BLaER1 treated with 17β-estradiol and CSF1 and Interleukin-3, amounts not matched to agents 10 nM and 100 nM (cell line): Measurements from ENCODE around the gene RIC8B.

Experiments
- H3K27ac ChIP-seq, 11 experiments: shearing (Covaris generic); formaldehyde crosslinking; 2 replicates each; pipeline ENCODE4 v1.8.1; 2022
- H3K27me3 ChIP-seq, 11 experiments: shearing (Covaris generic); formaldehyde crosslinking; 2 replicates each; pipeline ENCODE4 v1.8.1; 2022
- H3K36me3 ChIP-seq, 11 experiments: shearing (Covaris generic); formaldehyde crosslinking; 2 replicates each; pipeline ENCODE4 v1.8.1; 2022
- H3K4me1 ChIP-seq, 10 experiments: shearing (Covaris generic); formaldehyde crosslinking; 2 replicates each; pipeline ENCODE4 v1.8.1; 2022
- H3K4me2 ChIP-seq, 11 experiments: shearing (Covaris generic); formaldehyde crosslinking; 2 replicates each; pipeline ENCODE4 v1.8.1; 2022
- H3K4me3 ChIP-seq, 10 experiments: shearing (Covaris generic); formaldehyde crosslinking; 2 replicates each; pipeline ENCODE4 v1.8.1; 2022
- H3K9ac ChIP-seq, 11 experiments: shearing (Covaris generic); formaldehyde crosslinking; 2 replicates each; pipeline ENCODE4 v1.8.1; 2022
- H3K9me3 ChIP-seq, 11 experiments: shearing (Covaris generic); formaldehyde crosslinking; replicated peaks in 1 of 11; 2 replicates each; pipeline ENCODE4 v1.8.1; 2022
- H4K20me1 ChIP-seq, 11 experiments: shearing (Covaris generic); formaldehyde crosslinking; 2 replicates each; pipeline ENCODE4 v1.8.1; 2022
- Cebpa-rat ChIP-seq, 11 experiments: shearing (Covaris generic); IDR thresholded peaks; 2 replicates each; pipeline ENCODE4 v1.8.1; 2022

The RIC8B gene

GRCh38 chr12:106894774-106895173 is 120.3 kb downstream of the RIC8B start:
- peaks cover 0 to 8% (median 5%) of the 10 kb centered on the region in 11 experiments; a peak in 3 of 22 replicates for H3K36me3 ChIP-seq
- peaks cover 0 to 29% (median 0%) of the 10 kb centered on the region in 11 experiments; a peak in 3 of 22 replicates for H4K20me1 ChIP-seq
- TF ChIP-seq Cebpa-rat (IDR thresholded peaks at IDR 0.05) = no peak
- no peak overlapping the region for H3K27ac ChIP-seq
- H3K4me2 ChIP-seq = no peak overlapping the region
- peaks cover 0 to 6% (median 0%) of the 10 kb centered on the region in 11 experiments; a peak in 2 of 22 replicates for H3K9me3 ChIP-seq
- no peaks in the 10 kb centered on the region for H3K4me1 ChIP-seq
- no peak overlapping the region for H3K9ac ChIP-seq
- H3K27me3 ChIP-seq = peaks cover 0 to 95% (median 0%) of the 10 kb centered on the region in 11 experiments; a peak in 9 of 22 replicates
- H3K4me3 ChIP-seq = no peak overlapping the region

- H3K36me3 ChIP-seq = no peaks in the 10 kb centered on the region
- H3K27me3 ChIP-seq = peaks cover 0 to 95% (median 0%) of the 10 kb centered on the region in 11 experiments; a peak in 9 of 22 replicates
- H3K4me2 ChIP-seq = no peak overlapping the region
- no peak for TF ChIP-seq Cebpa-rat (IDR thresholded peaks at IDR 0.05)
- H3K9me3 ChIP-seq = peaks cover 0 to 6% (median 0%) of the 10 kb centered on the region in 11 experiments; a peak in 2 of 22 replicates
- H3K4me3 ChIP-seq = no peak overlapping the region
- H3K4me1 ChIP-seq = no peaks in the 10 kb centered on the region
- H4K20me1 ChIP-seq = peaks cover 0 to 38% (median 0%) of the 10 kb centered on the region in 11 experiments; a peak in 3 of 22 replicates
- H3K9ac ChIP-seq = no peak overlapping the region
- no peak overlapping the region for H3K27ac ChIP-seq
Measured at GRCh38 chr12:106896603-106897002, 122.1 kb downstream of the RIC8B start.

GRCh38 chr12:106897082-106897481 is 122.6 kb downstream of the RIC8B start:
- Histone ChIP-seq H3K4me2 (no peak overlapping the region), H3K9ac (no peak overlapping the region), H4K20me1 (peaks cover 0 to 41% (median 0%) of the 10 kb centered on the region in 11 experiments; a peak in 3 of 22 replicates), H3K9me3 (peaks cover 0 to 6% (median 0%) of the 10 kb centered on the region in 11 experiments; a peak in 2 of 22 replicates), H3K27me3 (peaks cover 0 to 95% (median 0%) of the 10 kb centered on the region in 11 experiments; a peak in 9 of 22 replicates), H3K4me1 (no peaks in the 10 kb centered on the region), H3K27ac (no peak overlapping the region), H3K4me3 (no peak overlapping the region), H3K36me3 (no peaks in the 10 kb centered on the region)
- no peak for TF ChIP-seq Cebpa-rat (IDR thresholded peaks at IDR 0.05)

DNA sequence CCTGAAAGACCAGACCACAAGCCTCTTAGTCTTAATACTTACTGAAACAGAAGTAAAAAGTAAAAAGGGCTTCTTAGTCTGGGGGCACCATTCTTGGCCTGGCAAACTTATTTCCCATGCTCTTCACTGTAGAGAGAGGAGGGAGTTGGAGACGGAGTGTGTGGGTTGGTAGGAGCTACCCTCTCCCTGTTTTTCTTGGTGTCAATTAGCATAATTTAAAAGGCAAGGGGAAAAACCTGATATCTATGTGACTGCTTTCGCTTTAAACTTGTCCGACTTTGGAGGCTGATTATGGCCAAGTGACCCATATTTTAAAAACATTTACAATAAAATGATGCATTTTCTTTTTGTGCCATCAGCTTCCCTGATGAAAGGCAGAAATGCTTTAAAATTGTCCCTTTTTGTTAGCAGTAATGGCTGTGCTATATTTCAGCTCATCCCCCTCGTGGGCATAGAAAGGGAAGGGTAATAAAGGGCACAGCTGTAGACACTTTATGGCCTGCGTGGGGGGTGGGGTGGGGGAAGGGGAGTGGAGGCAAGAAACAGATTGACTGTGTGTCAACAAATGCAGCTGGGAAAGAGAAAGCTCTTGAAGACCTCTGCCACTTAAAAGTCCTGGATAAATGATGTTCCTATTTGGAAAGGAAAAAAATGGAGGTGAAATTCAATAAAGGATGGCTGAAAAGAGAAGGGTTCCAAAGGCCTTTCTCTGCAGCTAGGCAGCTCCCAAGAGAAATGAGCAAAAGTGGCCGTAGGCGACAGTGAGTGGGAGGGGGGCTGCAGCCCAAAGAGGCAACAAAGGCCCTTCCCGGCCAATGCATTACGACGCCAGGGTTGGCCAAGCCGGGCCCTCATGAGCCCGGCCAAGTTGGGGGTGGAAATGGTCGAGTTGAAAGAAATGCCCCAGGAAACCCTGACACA is 123.8 kb downstream of the RIC8B start:
- Histone ChIP-seq H3K4me2 (no peak overlapping the region), H3K36me3 (no peaks in the 10 kb centered on the region), H3K9ac (no peak overlapping the region), H3K27ac (no peak overlapping the region), H3K27me3 (peaks cover 0 to 95% (median 10%) of the 10 kb centered on the region in 11 experiments; a peak in 12 of 22 replicates), H3K4me3 (no peak overlapping the region), H3K9me3 (peaks cover 0 to under 1% (median 0%) of the 10 kb centered on the region in 11 experiments; a peak in 1 of 22 replicates), H4K20me1 (peaks cover 0 to 45% (median 0%) of the 10 kb centered on the region in 11 experiments; a peak in 4 of 22 replicates), H3K4me1 (peaks cover 0 to 2% (median 0%) of the 10 kb centered on the region in 10 experiments; a peak in 3 of 20 replicates)
- no peak for TF ChIP-seq Cebpa-rat (IDR thresholded peaks at IDR 0.05)

DNA sequence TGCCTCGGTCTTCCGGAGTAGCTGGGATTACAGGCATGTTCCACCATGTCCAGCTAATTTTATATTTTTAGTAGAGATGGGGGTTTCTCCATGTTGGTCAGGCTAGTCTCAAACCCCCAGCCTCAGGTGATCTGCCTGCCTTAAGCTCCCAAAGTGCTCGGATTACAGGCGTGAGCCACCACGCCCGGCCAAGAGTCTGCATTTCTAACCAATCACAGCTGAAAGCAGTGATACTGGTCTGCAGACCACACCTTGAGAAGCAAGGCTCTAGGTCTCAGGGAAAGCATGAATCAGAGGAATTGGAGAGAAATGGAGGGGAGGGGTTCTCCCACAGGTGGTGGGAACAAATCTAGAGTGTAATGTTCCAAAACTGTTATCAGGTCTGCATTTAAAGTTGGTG is 126.1 kb downstream of the RIC8B start:
- Histone ChIP-seq H3K4me3 (no peak overlapping the region), H3K9ac (no peak overlapping the region), H4K20me1 (peaks cover 0 to 53% (median 0%) of the 10 kb centered on the region in 11 experiments; a peak in 4 of 22 replicates), H3K36me3 (no peaks in the 10 kb centered on the region), H3K4me1 (peaks cover 0 to 5% (median 0%) of the 10 kb centered on the region in 10 experiments; a peak in 3 of 20 replicates), H3K27me3 (peaks cover 0 to 95% (median 16%) of the 10 kb centered on the region in 11 experiments; a peak in 12 of 22 replicates), H3K4me2 (no peak overlapping the region), H3K27ac (no peak overlapping the region), H3K9me3 (no peaks in the 10 kb centered on the region; a peak in 1 of 22 replicates)
- TF ChIP-seq Cebpa-rat (IDR thresholded peaks at IDR 0.05) = no peak

- Histone ChIP-seq H3K9ac (no peak overlapping the region), H3K27ac (no peak overlapping the region), H3K4me1 (peaks cover 0 to 5% (median 0%) of the 10 kb centered on the region in 10 experiments; a peak in 3 of 20 replicates), H3K4me2 (no peak overlapping the region), H3K36me3 (no peaks in the 10 kb centered on the region), H3K27me3 (peaks cover 0 to 96% (median 17%) of the 10 kb centered on the region in 11 experiments; a peak in 12 of 22 replicates), H3K9me3 (no peaks in the 10 kb centered on the region; a peak in 2 of 22 replicates), H3K4me3 (no peak overlapping the region), H4K20me1 (peaks cover 0 to 59% (median 0%) of the 10 kb centered on the region in 11 experiments; a peak in 5 of 22 replicates)
- TF ChIP-seq Cebpa-rat (IDR thresholded peaks at IDR 0.05) = no peak
Measured at GRCh38 chr12:106901276-106901675, 126.8 kb downstream of the RIC8B start.

- Histone ChIP-seq H3K4me2 (no peak overlapping the region), H3K27me3 (peaks cover 0 to 100% (median 24%) of the 10 kb centered on the region in 11 experiments; a peak in 12 of 22 replicates), H3K9ac (no peak overlapping the region)
Measured at GRCh38 chr12:106902053-106902452, 127.6 kb downstream of the RIC8B start.

DNA sequence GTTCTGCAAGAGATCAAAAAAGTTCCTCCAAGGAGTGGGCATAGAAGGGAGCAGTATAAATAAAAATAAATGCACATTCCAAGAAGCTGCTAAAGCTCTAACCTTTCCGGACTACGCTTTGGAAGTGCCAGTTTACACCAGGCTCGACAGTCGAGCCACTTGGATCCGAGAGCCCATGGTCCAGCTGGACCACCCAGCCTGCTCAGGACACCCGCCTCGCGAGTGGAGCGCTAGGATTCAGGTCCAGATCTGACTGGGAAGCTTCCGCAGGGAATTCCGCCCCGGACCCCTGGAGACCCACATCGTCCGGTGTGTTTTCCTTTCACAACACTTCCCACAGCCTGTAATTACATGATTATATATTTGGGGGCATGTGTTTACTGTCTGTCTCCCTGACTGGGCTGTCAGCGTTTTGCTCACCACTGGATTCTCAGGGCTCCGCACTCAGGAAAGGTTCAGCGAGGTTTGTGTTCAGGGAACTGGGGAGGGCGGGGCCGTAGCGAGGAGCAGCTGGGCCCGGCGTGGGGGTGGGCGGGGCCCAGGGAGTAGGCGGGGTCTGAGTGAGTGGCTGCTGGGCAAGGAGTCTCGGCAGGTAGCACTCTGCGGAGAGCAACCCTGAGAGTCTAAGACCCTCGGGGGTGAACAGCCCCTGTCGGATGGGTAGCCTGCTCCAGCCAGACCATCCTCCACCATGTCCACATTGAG is 128.9 kb downstream of the RIC8B start:
- no peak for TF ChIP-seq Cebpa-rat (IDR thresholded peaks at IDR 0.05)
- no peak overlapping the region for H3K4me3 ChIP-seq
- no peaks in the 10 kb centered on the region for H3K36me3 ChIP-seq
- peak overlapping the region in 5 of 11 experiments; percentile 29 to 47 (median 41); a peak in 8 of 22 replicates for H3K4me2 ChIP-seq
- peaks cover 0 to 100% (median 27%) of the 10 kb centered on the region in 11 experiments; a peak in 12 of 22 replicates for H3K27me3 ChIP-seq
- no peak overlapping the region for H3K9ac ChIP-seq
- peaks cover 0 to 15% (median 6%) of the 10 kb centered on the region in 10 experiments; a peak in 8 of 20 replicates for H3K4me1 ChIP-seq
- peaks cover 0 to 7% (median 0%) of the 10 kb centered on the region in 11 experiments; a peak in 4 of 22 replicates for H3K9me3 ChIP-seq
- H4K20me1 ChIP-seq = peaks cover 0 to 69% (median 0%) of the 10 kb centered on the region in 11 experiments; a peak in 8 of 22 replicates
- H3K27ac ChIP-seq = no peak overlapping the region

More at GRCh38 chr12:106902053-106902452, 127.6 kb downstream of the RIC8B start:
- no peaks in the 10 kb centered on the region for H3K36me3 ChIP-seq
- no peak overlapping the region for H3K4me3 ChIP-seq
- TF ChIP-seq Cebpa-rat (IDR thresholded peaks at IDR 0.05) = no peak
- H4K20me1 ChIP-seq = peaks cover 0 to 66% (median 0%) of the 10 kb centered on the region in 11 experiments; a peak in 6 of 22 replicates
- no peak overlapping the region for H3K27ac ChIP-seq
- H3K4me1 ChIP-seq = peaks cover 0 to 5% (median 0%) of the 10 kb centered on the region in 10 experiments; a peak in 3 of 20 replicates
- H3K9me3 ChIP-seq = peaks cover 0 to 7% (median 0%) of the 10 kb centered on the region in 11 experiments; a peak in 4 of 22 replicates
